A549 (cell line): Measurements from ENCODE around the gene CLIC4.

Source experiments
- CHD2 ChIP-seq: fragments of 150-350 bp; IDR thresholded peaks from 2 replicates; pipeline ENCODE4 v1.6.1; 2014; ENCODE audit warnings: low read length; ENCODE audit not compliant: partially characterized antibody
- EP300 ChIP-seq, 2 experiments: fragments of >200 bp; sonication (Bioruptor Twin); formaldehyde crosslinking; IDR thresholded peaks; 2 replicates in 1 of 2; 3 replicates in 1 of 2; pipeline ENCODE4 v1.6.1; 2016 to 2017
- HDAC2 ChIP-seq: fragments of 200-600 bp; sonication (generic); IDR thresholded peaks from 2 replicates; pipeline ENCODE4 v1.6.1; 2016
- JUNB ChIP-seq: fragments of >200 bp; sonication (Bioruptor Twin); formaldehyde crosslinking; IDR thresholded peaks from 2 replicates; pipeline ENCODE4 v1.6.1; 2016
- MAFK ChIP-seq: fragments of 450-650 bp; IDR thresholded peaks from 2 replicates; pipeline ENCODE4 v1.6.1; 2014; ENCODE audit not compliant: partially characterized antibody
- POLR2A ChIP-seq: IDR thresholded peaks from 2 replicates; pipeline ENCODE4 v1.6.1; 2012; ENCODE audit warnings: mild to moderate bottlenecking, low read length
- SMC3 ChIP-seq: fragments of >200 bp; sonication (Bioruptor Twin); formaldehyde crosslinking; IDR thresholded peaks from 3 replicates; pipeline ENCODE4 v1.6.1; 2018; ENCODE audit warnings: inconsistent platforms
- TF ChIP-seq, protein P1 (sequence below): fragments of >200 bp; sonication (Bioruptor Twin); formaldehyde crosslinking; IDR thresholded peaks from 3 replicates; pipeline ENCODE4 v1.5.1; 2016
- TF ChIP-seq, protein P2 (sequence below): IDR thresholded peaks from 2 replicates; pipeline ENCODE4 v1.6.1; 2012
- TF ChIP-seq, protein P3 (sequence below): fragments of >200 bp; sonication (Bioruptor Twin); formaldehyde crosslinking; IDR thresholded peaks from 2 replicates; pipeline ENCODE4 v1.6.1; 2016

DNA sequence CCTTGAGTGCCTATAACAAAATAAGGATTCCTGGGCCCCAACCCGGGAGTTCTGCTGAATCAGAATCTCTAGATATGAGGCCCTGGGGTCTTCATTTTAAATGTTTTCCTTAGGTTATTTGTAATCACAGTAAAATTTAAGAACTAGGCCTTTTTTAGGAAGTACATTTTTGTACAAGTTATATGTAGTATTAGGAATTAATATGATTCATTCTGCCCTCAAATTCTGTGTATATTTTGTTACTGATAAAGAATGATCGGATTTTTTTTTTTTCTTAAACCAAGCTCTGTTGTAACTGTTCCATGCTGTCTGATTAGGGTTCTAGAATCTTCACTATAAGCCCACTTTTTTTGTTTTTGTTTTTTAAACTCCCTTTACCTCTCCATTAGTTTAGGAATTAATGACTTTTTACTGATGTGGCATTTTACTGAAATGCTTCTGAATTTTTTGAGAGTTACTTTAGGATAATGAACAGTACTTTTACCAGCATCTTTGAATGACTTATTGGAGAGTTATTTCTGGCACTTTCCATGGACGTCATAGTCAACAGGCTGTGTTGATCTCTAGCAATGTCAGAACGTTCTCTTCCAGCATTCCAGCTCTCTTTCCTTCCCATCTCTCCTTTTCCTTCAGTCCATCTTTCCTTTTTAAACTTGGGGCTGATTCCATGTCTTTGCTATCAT lies 48.3 kb downstream of the CLIC4 start:
- TF ChIP-seq, protein P1, sequence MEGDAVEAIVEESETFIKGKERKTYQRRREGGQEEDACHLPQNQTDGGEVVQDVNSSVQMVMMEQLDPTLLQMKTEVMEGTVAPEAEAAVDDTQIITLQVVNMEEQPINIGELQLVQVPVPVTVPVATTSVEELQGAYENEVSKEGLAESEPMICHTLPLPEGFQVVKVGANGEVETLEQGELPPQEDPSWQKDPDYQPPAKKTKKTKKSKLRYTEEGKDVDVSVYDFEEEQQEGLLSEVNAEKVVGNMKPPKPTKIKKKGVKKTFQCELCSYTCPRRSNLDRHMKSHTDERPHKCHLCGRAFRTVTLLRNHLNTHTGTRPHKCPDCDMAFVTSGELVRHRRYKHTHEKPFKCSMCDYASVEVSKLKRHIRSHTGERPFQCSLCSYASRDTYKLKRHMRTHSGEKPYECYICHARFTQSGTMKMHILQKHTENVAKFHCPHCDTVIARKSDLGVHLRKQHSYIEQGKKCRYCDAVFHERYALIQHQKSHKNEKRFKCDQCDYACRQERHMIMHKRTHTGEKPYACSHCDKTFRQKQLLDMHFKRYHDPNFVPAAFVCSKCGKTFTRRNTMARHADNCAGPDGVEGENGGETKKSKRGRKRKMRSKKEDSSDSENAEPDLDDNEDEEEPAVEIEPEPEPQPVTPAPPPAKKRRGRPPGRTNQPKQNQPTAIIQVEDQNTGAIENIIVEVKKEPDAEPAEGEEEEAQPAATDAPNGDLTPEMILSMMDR, result no peak
- no peak for TF ChIP-seq HDAC2
- TF ChIP-seq MAFK, result no peak
- no peak for TF ChIP-seq CHD2
- TF ChIP-seq POLR2A, result no peak
- TF ChIP-seq SMC3, result no peak
- no peak for TF ChIP-seq EP300 (IDR thresholded peaks at IDR 0.05)
- TF ChIP-seq, protein P2, sequence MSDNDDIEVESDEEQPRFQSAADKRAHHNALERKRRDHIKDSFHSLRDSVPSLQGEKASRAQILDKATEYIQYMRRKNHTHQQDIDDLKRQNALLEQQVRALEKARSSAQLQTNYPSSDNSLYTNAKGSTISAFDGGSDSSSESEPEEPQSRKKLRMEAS, result no peak
- no peak for TF ChIP-seq JUNB
- TF ChIP-seq, protein P3, sequence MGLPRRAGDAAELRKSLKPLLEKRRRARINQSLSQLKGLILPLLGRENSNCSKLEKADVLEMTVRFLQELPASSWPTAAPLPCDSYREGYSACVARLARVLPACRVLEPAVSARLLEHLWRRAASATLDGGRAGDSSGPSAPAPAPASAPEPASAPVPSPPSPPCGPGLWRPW, result no peak
